Measurements from ENCODE around the gene SLC26A1. TPM values are rescaled to one million over a fixed set of nuclear protein-coding genes. Genes with fewer than 3 reads are reported as not detected.

Gene SLC26A1
- total RNA-seq, 4 donors from 2014 or later: 0.16 TPM; not detected in 3

DNA sequence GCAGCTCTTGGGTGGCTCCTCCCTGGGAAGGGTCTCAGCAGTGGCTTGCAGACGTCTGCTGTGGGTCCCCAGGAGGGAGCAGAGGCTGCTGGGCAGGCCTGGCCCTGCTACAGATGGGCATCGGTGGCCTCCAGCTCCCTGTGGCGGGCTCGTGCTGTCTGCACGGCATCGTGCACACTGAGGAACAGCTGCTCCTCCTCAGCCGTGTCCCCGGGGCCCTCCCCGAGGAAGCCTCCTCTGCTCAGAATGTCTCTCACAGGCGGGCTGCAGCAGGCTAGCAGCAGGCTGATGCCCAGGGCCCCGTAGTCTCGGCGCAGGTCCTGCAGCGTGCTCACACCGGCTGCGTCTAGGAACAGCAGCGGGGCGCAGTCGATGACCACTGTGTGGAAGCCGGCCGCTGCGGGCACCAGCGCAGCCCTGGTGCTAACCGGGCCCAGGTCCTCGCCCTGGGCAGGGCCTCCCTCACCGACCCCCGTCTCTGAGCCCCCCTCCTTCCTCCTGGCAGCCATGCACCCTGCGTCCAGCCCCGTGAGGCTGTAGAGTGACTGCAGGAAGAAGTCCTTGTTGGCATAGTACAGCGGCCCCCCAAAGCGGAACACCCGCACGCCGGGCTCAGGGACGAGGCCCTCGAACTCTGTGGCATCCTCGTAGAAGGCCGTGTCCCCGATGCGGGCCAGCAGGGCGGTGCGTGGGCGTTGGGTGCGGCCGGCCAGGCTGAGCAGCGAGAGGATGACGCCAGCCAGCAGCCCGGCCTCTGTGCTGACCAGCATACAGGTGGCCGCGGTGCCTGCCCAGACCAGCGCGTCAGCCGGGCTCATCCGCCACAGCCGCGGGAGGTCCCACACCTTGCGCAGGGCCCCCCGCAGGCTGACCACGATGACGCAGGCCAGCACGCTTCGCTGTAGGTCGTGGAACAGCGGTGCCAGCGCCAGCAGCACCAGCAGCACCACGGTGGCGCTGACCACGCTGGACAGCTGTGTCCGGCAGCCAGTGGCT lies 4.2 kb downstream of the SLC26A1 start:
- intact Hi-C loops (cut with DNase I; ENCODE audit: low total_unique reads): loop anchor here (5.0 kb wide), 1 partner anchor 57 kb away; the partner anchor contains the start of genes GAK and TMEM175
- Histone ChIP-seq H3K4me1 (peaks cover 14 to 22% of the 10 kb centered on the region in 2 donors), H3K4me3 (no peak overlapping the region), H3K27ac (no peak overlapping the region), H3K27me3 (no peaks in the 10 kb centered on the region), H3K36me3 (peaks cover 0 to 11% of the 10 kb centered on the region in 2 donors), H3K9me3 (no peaks in the 10 kb centered on the region)
- in situ Hi-C loops (cut with MboI; ENCODE audit: low sequenced_read_pairs in 4 of 4): no loop called here
- TF ChIP-seq POLR2A (IDR thresholded peaks at IDR 0.05): no peak
- TF ChIP-seq, protein P1, sequence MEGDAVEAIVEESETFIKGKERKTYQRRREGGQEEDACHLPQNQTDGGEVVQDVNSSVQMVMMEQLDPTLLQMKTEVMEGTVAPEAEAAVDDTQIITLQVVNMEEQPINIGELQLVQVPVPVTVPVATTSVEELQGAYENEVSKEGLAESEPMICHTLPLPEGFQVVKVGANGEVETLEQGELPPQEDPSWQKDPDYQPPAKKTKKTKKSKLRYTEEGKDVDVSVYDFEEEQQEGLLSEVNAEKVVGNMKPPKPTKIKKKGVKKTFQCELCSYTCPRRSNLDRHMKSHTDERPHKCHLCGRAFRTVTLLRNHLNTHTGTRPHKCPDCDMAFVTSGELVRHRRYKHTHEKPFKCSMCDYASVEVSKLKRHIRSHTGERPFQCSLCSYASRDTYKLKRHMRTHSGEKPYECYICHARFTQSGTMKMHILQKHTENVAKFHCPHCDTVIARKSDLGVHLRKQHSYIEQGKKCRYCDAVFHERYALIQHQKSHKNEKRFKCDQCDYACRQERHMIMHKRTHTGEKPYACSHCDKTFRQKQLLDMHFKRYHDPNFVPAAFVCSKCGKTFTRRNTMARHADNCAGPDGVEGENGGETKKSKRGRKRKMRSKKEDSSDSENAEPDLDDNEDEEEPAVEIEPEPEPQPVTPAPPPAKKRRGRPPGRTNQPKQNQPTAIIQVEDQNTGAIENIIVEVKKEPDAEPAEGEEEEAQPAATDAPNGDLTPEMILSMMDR (IDR thresholded peaks at IDR 0.05 in 4 of 5, conservative IDR thresholded peaks at IDR 0.05 in 1 of 5): no peak
- no peak for DNase-seq
- ATAC-seq: no peak

DNA sequence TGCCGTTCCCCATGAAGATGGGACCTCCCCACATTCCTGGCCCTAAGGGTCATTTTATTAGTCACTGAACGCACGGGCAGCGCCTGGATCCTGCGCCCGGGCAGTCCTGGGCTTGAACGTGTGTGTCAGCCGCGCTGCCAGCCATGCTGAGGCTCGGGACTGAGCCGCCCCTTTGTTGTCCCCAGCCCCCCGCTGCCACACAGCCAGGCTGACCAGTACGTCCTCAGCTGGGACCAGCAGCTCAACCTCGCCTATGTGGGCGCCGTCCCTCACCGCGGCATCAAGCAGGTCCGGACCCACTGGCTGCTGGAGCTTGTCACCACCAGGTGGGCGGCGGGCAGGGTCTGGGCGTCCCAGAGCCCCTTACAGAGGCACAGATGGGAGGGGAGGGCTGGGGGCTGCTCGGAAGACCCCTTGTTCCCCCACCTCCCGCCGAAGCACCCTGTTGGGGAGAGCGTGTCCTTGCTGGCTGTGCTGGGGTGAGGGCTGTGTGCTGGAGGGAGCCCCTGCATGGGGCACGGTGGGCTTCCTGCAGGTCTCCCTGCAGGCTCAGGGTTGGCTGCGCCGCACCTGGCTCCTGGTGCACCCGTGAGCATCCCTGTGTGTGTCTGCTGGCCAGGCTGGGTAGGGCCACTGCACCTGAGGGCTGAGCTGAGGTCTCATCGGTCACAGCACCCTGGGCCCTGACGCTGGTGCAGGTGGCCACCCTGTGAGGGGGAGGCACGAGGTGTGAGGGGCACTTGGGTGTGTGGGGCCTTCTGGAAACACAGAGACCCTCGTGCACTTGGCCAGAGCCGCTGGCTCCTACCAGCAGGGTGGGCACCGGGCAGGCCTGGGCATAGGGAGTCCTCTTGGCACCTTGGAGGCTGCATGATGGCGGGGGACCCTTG lies 5.3 kb downstream of the SLC26A1 start:
- ATAC-seq: no peak
- Histone ChIP-seq H3K27ac (no peak overlapping the region), H3K27me3 (no peaks in the 10 kb centered on the region), H3K4me3 (peak overlapping the region; percentile 57 to 80 (median 63)), H3K36me3 (peaks cover 0 to 11% of the 10 kb centered on the region in 2 donors), H3K9me3 (no peaks in the 10 kb centered on the region), H3K4me1 (peaks cover 14 to 22% of the 10 kb centered on the region in 2 donors)
- TF ChIP-seq POLR2A (IDR thresholded peaks at IDR 0.05): no peak
- TF ChIP-seq, protein P1 (IDR thresholded peaks at IDR 0.05 in 4 of 5, conservative IDR thresholded peaks at IDR 0.05 in 1 of 5): no peak
- intact Hi-C loops (cut with DNase I; ENCODE audit: low total_unique reads) (loop anchor here (5.0 kb wide), 1 partner anchor 56 kb away; the partner anchor contains the start of genes GAK and TMEM175), in situ Hi-C loops (cut with MboI; ENCODE audit: low sequenced_read_pairs in 4 of 4) (no loop called here)
- no peak for DNase-seq

DNA sequence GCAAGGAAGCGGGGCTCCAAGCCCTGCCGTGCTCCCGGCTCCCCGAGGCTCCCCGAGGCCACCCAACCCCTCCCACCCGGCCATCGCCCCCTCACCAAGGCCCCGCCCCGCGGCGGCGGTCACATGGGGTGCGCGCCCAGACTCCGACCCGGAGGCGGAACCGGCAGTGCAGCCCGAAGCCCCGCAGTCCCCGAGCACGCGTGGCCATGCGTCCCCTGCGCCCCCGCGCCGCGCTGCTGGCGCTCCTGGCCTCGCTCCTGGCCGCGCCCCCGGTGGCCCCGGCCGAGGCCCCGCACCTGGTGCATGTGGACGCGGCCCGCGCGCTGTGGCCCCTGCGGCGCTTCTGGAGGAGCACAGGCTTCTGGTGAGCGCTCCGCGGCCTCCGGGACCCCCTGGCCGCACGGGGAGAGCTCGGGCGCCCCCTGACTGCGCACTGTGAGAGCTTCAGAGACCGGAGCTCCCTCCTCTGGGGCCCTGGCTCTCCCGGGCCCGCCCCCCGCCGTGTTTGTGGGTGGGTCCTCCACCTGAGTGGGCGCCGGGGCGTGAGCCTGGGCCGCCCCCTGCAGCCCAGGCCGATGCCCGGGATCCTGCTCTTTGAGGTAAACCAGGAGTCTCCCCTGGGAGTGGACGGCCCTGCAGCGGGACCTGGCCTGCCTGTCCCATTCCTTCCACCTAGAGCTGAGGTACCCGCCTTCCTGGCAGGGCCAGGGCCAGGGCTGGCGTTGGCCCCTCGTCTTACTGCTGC lies 6.2 kb downstream of the SLC26A1 start, which contains the start of gene IDUA:
Gene IDUA, plus strand, starts transcription at position 166 of the 745 bp plus-strand sequence. Its CDS starts 41 bp downstream, at position 207.
- peak within 1 kb of the TSS; percentile 57 to 80 (median 63) for H3K4me3 ChIP-seq
- ATAC-seq (peak; percentile 70 to 78), DNase-seq (peak; percentile 48 to 51)
- in situ Hi-C loops (cut with MboI; ENCODE audit: low sequenced_read_pairs in 4 of 4) (no loop called here), intact Hi-C loops (cut with DNase I; ENCODE audit: low total_unique reads) (loop anchor here (5.0 kb wide), 1 partner anchor 55 kb away; the partner anchor contains the start of genes GAK and TMEM175)
- H3K4me1 ChIP-seq: peaks cover 14 to 22% of the 10 kb centered on the region in 2 donors
- H3K9me3 ChIP-seq: no peaks in the 10 kb centered on the region
- H3K27ac ChIP-seq: peak within 1 kb of the TSS; percentile 26 to 64 (median 53)
- TF ChIP-seq, protein P1 (IDR thresholded peaks at IDR 0.05 in 4 of 5, conservative IDR thresholded peaks at IDR 0.05 in 1 of 5): peak in 3 of 5 experiments; percentile 33 to 39 (median 37)
- no peak for TF ChIP-seq POLR2A (IDR thresholded peaks at IDR 0.05)
- no peaks in the 10 kb centered on the region for H3K27me3 ChIP-seq
- H3K36me3 ChIP-seq: peaks cover 0 to 11% of the 10 kb centered on the region in 2 donors

Data from gastrocnemius medialis (tissue), 4 donors.